Tibial artery (tissue), 4 donors: ENCODE results near the gene SH3BP2.
A peak's percentile ranks its signal among the peaks of the same experiment; 100 is the strongest.

Experiments
- DNase-seq, 2 donors: peaks; one replicate each; pipeline ENCODE4 v3.0.0-alpha.2; 2019
- H3K27ac ChIP-seq, 2 donors: fragments of 200-600 bp; sonication (generic) in 1 of 2; 1 replicate in 1 of 2; 2 replicates in 1 of 2; pipeline ENCODE4 v1.5.1; 2018 to 2019; ENCODE audit warnings: mild to moderate bottlenecking in 1 of 2
- H3K27me3 ChIP-seq, 2 donors: fragments of 200-600 bp; sonication (generic) in 1 of 2; one replicate each; pipeline versions ENCODE4 v1.5.1 to v1.6.0; 2016 to 2019
- H3K36me3 ChIP-seq, 3 donors: fragments of 200-600 bp; sonication (generic) in 2 of 3; one replicate each; pipeline ENCODE4 v1.5.1; 2016 to 2019; ENCODE audit warnings: mild to moderate bottlenecking in 2 of 3
- H3K4me1 ChIP-seq, 4 donors: fragments of 200-600 bp; sonication (generic) in 2 of 4; 1 replicate in 3 of 4; 2 replicates in 1 of 4; pipeline ENCODE4 v1.5.1; 2016 to 2019
- H3K4me3 ChIP-seq, 2 donors: fragments of 200-600 bp; sonication (generic) in 1 of 2; 1 replicate in 1 of 2; 2 replicates in 1 of 2; pipeline ENCODE4 v1.5.1; 2018 to 2019; ENCODE audit warnings: mild to moderate bottlenecking in 2 of 2
- H3K9me3 ChIP-seq, 3 donors: fragments of 200-600 bp; sonication (generic) in 1 of 3; one replicate each; pipeline ENCODE4 v1.5.1; 2016 to 2019
- intact Hi-C: fragments of 100-400 bp; cut with DNase I; formaldehyde crosslinking; loops from one replicate; pipeline ENCODE4 v1.15.0; 2023; ENCODE audit warnings: low total_unique reads
- TF ChIP-seq, protein P1 (sequence below), 2 experiments: fragments of 200-600 bp in 1 of 2; fragments of 450-650 bp in 1 of 2; IDR thresholded peaks; one replicate each; pipeline ENCODE4 v1.5.1; 2017 to 2019; ENCODE audit warnings: antibody characterized with exemption in 2 of 2, mild to moderate bottlenecking in 1 of 2, moderate library complexity in 1 of 2

SH3BP2 gene

DNA sequence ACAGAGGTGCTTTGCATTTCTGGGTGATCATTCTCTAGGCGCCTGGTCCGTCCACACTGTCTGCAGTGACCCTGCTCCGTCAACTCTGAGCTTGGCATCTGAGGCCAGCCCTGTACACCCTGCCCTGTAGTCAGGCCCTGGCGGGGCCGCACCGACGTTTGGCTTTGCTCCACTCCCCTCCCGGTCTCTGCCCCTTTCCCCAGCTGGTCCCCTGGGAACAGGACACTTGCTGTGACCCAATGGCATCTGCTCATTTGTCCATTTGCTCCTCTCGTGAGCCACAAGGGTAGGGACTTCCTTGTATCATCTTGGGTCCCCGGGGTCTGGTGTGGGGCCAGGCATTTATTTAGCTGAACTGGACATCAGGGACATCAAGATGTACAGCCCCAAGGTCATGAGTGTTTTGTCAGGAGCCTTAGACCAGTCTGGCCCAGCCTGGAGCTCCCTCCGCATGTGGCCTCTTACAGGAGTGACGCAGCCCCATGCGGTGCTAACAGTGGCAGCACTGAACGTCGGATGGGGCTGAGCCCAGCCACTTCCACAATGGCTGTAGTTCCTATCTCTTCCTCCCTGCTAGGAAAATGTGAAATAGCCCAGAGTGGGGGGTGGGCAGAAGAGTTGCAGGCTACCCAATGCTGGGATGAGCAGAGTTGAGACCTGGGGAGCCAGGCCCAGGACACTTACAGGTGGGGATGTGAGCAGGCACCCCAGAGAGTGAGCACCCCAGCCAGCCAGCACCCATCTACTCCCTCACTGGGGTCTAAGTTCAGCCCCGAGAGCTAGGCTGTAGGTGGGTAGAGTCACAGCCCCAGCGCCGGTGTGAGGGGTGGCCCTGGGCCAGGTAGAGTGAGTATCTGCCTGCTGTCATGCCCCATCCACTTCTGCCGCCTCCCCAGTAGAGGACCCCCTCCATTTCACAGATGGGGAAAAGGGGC is 2.0 kb upstream of the SH3BP2 start:
- TF ChIP-seq, protein P1, sequence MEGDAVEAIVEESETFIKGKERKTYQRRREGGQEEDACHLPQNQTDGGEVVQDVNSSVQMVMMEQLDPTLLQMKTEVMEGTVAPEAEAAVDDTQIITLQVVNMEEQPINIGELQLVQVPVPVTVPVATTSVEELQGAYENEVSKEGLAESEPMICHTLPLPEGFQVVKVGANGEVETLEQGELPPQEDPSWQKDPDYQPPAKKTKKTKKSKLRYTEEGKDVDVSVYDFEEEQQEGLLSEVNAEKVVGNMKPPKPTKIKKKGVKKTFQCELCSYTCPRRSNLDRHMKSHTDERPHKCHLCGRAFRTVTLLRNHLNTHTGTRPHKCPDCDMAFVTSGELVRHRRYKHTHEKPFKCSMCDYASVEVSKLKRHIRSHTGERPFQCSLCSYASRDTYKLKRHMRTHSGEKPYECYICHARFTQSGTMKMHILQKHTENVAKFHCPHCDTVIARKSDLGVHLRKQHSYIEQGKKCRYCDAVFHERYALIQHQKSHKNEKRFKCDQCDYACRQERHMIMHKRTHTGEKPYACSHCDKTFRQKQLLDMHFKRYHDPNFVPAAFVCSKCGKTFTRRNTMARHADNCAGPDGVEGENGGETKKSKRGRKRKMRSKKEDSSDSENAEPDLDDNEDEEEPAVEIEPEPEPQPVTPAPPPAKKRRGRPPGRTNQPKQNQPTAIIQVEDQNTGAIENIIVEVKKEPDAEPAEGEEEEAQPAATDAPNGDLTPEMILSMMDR (IDR thresholded peaks at IDR 0.05), result no peak
- Histone ChIP-seq H3K36me3 (no peaks in the 10 kb centered on the region), H3K27ac (peak overlapping the region; percentile 30 to 58), H3K4me1 (peaks cover 0 to 50% (median 45%) of the 10 kb centered on the region in 4 donors), H3K9me3 (no peaks in the 10 kb centered on the region), H3K27me3 (no peaks in the 10 kb centered on the region), H3K4me3 (no peak overlapping the region)
- DNase-seq, result peak; percentile 21 to 64
- intact Hi-C loops, result no loop called here

DNA sequence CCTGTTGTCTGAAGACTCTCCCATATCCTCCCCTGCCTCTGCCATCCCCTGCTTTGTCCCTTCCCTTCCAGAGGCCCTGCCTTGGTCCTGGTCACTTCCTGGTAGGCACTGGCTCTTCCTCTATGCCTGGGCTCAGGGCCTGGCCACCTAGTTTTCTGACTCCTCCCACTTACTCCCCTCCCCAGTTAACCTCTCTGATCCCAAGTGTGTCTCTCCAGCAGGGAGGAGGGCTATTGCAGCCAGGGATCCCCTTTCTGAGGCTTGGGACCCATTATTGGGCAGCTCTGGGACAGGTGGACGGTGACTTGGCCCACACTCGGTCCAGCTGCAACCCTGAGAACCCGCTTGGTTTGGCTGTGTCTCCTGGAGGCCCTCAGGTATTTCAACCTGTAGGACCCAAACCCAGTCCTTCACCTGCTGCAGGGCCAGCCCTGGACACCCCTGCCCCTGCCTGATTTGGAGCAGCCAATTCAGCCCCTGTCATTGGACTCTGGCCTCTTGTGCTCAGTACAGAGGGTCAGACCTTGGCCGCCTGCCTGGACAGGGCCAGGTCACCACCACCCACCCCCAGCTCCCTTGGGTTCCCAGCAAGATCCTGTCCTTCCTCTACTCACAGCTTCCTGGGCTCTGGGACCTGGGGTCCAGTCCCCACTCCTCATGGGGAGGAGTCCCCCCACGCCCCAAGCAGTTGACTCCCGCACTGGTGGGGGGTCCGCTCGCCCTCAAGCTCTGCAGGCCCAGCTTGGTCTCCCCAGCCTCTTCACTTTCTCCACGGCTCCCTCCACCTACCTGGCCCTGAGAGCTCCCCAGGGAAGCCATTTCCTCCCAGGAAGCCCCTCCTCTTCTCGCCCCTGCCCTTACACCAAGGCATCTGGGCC is 1.1 kb upstream of the SH3BP2 start:
- no peak overlapping the region for H3K4me3 ChIP-seq
- no peaks in the 10 kb centered on the region for H3K27me3 ChIP-seq
- H3K27ac ChIP-seq, result peak overlapping the region; percentile 51 to 58
- H3K9me3 ChIP-seq, result no peaks in the 10 kb centered on the region
- H3K4me1 ChIP-seq, result peaks cover 0 to 55% (median 48%) of the 10 kb centered on the region in 4 donors
- intact Hi-C loops, result no loop called here
- TF ChIP-seq, protein P1 (IDR thresholded peaks at IDR 0.05), result no peak
- H3K36me3 ChIP-seq, result no peaks in the 10 kb centered on the region
- DNase-seq, result peak; percentile 18 to 65

DNA sequence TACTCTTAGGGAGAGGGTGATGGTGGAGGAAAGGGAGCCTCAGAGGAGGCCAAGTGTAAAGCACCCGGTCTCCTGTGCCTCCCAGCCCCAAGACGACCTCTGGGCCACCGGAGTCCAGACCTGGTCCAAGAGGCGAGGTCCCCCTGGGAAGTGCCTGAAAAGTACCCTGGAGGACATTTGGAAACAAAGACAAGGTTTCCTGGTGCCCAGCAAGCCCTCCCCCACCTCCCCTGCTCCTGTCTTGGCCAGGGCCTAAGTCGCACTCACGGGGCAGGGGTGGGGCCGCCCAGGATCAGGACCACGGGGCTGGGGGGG is 532 bp upstream of the SH3BP2 start:
- TF ChIP-seq, protein P1 (IDR thresholded peaks at IDR 0.05), result no peak
- intact Hi-C loops, result no loop called here
- no peaks in the 10 kb centered on the region for H3K27me3 ChIP-seq
- peak in 1 of 2 donors; percentile 17 for DNase-seq
- H3K27ac ChIP-seq, result peak overlapping the region; percentile 51 to 58
- H3K36me3 ChIP-seq, result no peaks in the 10 kb centered on the region
- peaks cover 0 to 59% (median 50%) of the 10 kb centered on the region in 4 donors for H3K4me1 ChIP-seq
- H3K4me3 ChIP-seq, result peak overlapping the region; percentile 56 to 69
- H3K9me3 ChIP-seq, result no peaks in the 10 kb centered on the region

DNA sequence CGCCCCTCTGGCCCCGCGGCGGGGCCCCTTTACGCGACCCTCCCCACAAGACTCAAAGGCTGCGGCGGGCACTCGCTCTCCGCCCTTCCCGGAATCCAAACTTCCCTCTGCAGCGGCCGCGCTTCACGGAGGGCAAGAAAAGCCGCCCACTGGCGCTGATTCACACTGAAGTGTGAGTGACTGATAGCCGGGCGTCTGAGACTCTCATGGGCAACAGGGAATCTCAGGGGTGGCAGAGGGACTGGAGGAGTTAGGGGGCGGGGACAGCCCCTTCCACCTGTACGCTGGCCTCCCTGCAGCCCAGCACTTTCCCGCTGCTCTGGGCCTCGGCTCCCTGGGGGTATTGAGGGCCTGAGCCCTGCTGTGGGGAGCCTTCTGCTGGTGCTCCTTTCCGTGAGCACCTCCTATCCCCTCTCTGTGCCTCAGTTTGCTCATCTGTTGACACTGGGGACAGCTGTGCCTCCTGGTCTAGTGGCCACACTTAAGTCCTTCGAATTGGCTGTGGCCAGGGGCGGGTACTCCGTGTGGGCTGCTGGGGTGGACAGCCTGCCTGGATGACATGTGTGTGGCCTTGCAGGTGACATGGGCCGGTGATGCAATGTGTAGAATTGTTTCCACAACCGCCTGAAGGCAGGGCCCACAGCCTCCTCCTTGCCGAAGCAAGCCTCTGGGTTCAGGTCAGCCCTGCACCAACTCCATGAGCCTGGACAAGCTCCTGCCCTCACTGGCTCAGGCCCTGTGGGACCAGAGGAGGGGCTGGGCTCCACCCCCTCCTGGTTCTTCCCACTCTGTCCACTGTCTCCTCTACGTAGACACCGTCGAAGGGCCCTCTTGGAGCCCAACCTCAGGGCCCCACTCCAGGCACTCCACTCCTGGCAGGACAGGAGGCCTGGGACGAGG is 951 bp downstream of the SH3BP2 start:
- intact Hi-C loops, result no loop called here

More for the DNA sequence above, 951 bp downstream of the SH3BP2 start:
- Histone ChIP-seq H3K4me1 (peaks cover 0 to 61% (median 39%) of the 10 kb centered on the region in 4 donors), H3K4me3 (peak overlapping the region; percentile 56 to 69), H3K36me3 (no peaks in the 10 kb centered on the region), H3K27me3 (no peaks in the 10 kb centered on the region), H3K27ac (peak overlapping the region; percentile 51 to 58), H3K9me3 (no peaks in the 10 kb centered on the region)
- peak; percentile 41 to 70 for DNase-seq
- TF ChIP-seq, protein P1 (IDR thresholded peaks at IDR 0.05), result no peak
